8988T (cell line): Measurements from ENCODE around the gene DHRS13.
A peak's percentile ranks its signal among the peaks of the same experiment; 100 is the strongest.

Experiments
- DNase-seq: peaks from one replicate; pipeline ENCODE4 v3.0.0; 2011

DHRS13 gene, protein sequence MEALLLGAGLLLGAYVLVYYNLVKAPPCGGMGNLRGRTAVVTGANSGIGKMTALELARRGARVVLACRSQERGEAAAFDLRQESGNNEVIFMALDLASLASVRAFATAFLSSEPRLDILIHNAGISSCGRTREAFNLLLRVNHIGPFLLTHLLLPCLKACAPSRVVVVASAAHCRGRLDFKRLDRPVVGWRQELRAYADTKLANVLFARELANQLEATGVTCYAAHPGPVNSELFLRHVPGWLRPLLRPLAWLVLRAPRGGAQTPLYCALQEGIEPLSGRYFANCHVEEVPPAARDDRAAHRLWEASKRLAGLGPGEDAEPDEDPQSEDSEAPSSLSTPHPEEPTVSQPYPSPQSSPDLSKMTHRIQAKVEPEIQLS

DNA sequence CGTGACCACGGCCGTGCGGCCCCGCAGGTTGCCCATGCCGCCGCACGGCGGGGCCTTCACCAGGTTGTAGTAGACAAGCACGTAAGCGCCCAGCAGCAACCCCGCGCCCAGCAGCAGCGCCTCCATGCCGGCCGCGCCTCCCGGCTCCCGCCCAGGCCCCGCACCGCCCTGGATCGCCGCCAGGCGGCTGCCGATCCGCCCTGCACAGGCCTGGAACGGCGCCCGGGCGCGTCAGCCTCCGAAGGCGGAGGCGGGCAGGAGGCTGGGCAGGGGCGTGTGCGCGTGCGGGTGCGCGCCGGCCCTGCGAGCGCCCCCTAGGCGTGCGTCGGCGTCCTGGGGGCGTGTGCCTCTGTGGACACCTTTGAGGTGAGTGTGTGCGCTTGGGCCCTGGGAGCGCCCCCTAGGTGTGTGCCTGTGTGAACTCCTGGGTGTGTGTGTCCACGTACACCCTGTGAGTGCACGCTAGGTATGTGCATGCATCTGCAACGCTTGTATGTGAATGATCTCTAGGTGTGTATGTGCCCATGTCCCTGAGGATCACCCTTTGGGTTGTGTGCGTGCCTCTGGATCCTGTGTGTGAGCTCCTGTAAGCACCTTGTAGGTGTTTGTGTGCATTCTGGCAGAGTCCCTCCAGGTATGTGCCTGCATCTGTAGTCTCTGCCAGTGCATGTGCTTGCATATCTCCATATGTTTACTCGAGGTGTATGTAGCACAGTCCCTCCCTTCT is at the start of gene DHRS13:
DHRS13 (minus strand) TSS at position 261 of the 727 bp plus-strand sequence; CDS start at position 126, 135 bp downstream.
- peak; percentile 98 for DNase-seq

DNA sequence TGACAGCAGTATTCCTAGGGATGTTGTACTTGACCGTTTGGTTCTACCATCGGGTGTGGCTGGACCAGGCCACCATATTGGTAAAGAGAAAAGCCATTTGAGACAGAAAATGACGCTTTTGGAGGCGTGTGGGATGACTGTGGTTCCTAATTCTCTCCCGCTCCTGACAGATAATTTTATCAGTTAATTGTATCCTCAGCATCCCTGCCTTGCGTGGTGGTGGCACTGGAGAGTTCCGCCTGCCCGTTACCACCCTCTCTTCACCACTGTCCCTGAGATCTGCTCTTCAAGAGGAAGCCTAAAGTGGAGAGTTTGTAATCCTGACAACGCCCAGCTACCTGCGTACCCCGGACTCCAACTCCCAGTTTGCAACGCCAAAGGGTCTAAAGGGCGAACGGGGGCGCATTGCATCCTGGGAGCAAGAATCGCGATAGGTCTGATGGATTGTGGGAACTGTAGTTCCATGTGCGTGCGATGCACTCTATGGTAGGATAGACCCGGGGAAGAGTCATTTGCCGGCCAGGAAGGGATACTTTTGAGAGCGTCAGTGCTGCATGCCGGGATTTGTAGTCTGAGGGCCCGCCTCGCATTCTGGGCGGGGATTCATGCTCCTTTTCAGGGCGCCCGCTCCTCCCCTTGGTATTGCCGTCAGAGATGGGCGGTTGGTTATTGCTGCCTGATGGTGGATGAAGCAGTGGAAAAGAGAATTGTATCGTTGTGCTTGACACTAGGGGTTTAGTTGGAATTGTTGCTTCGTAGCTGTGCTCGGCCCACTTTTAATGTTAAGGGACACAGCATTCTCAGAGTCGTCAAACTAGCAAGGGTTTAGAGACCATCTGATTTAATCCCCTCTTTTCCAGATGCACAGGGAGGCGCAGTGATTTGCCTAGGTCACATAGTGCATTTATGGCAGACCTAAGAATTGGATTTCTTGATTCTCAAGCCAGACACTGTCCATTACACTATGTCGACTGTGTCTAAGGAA is 49.4 kb upstream of the DHRS13 start:
- DNase-seq, result peak; percentile 94

DNA sequence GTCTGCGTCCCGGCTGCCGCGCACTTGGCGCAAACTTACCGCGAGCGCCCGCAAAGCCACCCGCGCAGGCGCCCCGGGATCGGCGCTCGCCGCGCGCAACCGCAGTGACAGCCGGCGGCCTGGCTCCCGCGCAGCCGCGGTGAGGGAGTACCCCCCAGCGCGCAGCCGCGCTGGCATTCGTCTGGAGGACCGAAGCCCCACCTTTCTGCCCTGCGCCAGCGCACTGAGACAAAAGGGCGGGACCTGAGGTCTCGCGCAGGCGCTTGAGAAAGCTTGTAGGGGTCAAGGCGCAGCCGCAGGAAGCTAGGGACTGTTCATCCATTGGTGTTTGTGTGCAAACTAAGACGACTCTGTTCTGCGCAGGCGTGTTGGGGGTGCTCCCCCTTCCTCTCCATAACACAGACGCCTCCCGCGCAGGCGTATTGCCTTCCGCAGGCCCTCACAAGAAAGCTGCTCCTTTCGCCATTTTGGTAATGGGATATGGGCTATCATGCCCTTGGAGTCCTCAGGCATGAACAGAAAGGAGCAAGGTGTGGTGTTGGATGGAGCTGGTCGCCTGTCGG is 48.6 kb upstream of the DHRS13 start, which contains the start of gene PHF12:
PHF12 (minus strand) TSS at position 91 of the 563 bp plus-strand sequence. CDS start 558 bp downstream, outside the sequence.
- peak; percentile 99 for DNase-seq

DNA sequence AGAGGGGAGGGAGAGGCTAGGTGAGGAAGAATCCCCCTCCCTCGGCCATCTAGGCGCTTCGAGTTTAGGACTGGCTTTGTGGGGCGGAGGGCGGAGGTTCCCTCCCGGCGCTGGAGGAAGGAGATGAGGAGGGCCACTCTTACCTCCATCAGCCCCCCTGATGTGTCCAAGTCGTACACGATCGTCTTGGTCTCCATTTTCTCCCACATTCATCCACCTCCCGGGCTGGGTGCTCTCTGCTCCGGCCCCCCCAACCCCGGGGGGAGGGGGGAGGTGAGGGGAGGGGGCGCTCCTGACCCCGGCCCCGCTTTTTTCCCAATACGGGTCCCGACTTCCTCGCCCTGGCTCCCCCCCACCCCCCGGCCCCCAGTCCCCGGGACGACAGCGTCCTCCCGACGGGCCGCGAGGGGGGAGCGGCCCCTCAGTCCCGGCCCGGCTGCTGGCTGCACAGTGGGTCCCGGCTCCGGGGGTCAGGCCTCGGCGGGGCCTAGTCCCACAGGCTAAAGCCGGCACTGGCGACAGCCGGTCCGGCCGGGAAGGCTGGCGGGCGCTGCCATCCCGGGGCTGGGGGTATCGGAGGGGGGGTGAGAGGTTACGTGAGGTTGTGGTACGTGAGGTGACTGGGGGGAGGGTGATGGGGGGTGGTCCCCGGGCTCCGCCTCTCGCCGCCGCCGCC is 48.0 kb upstream of the DHRS13 start:
- DNase-seq, result no peak

DNA sequence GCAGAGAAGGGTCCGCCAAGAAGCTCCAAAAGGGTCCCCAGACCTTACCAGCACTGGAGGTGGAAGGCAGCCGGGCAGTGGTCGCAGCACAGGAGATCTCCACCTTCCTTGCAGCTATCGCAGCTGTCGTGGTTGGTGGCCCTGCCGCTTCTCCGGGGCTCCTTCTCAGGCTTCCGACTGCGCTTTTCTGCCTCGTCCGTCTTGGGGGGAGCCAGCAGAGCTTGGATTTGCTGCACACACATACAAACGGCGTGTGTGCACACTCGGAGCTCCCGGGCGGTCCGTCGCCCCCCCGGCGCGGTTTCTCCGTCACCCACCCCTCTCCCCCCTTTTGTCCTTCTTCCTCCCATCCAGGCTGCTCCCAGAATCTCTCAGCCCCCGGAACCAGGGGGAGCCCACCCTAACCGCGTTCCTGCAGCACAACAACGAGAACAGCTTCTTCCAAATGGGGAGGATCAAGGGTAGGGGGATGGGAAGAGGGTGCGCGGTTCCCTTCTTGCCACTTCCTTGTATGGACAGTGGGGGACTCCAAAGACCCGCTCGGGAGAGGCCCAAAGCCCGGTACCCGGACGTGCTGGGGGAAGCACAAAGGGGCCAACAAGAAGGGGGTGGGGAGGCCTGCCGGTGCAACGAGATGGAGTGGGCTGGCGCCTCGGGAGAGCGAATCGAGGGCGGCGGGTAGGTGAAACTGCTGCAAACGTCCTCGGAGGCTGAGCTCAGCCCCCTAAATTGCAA is 47.3 kb upstream of the DHRS13 start:
- DNase-seq, result peak; percentile 55

DNA sequence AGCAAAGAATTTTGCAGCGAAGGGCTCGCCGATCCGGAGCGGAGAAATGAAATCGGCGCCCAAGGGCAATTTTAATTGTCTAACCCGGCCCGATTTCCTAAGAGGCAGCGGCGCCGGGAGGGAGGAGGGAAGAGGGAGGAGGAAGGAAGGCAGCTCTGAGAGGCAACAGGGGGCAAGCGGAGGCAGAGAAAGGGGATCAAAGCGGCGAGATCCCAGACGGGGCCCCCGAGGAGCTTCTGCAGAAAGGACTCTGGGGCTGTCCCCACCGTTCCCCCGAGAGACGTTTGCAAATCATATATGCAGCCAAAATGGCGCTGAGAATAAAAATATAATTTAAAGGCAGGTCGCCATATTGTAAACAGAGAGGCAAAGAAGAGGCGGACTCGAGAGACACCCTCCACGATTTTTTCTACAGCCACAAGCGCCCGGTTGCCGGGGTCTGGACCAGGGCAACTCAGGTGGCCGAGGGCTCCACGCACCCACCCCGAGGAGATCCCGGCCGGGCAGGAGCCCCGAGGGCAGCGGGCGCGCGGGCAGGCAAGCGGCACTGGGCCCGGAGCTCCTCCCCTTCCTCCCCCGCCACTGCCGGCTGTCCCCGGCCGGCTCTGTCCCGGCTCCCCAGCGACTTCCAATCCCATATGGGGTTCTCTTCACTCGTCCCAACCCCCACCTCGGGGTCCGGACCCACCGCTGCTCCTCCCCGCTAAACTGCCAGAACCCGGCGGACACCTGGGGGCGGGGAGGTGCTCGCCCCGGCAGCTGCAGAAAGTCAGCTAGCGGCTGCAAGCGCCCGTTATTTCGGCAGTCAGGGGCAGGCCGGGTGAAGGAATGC is 46.5 kb upstream of the DHRS13 start:
- peak; percentile 73 for DNase-seq

DNA sequence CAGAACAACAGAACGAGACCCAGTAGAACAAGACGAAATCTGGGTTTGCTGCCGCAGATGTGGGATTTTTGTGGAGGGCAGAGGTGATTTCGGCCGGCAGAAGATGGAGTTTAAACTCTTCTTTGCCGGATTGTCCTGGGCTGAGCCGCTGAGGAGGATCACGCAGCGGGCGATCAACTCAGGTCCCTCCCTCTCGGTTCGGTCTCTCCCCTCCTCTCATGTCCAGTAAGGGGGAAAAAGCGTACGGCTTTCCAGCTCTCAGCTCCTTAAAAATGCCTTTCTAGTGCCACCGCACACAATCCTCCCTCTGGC is 46.0 kb upstream of the DHRS13 start:
- DNase-seq, result peak; percentile 52

DNA sequence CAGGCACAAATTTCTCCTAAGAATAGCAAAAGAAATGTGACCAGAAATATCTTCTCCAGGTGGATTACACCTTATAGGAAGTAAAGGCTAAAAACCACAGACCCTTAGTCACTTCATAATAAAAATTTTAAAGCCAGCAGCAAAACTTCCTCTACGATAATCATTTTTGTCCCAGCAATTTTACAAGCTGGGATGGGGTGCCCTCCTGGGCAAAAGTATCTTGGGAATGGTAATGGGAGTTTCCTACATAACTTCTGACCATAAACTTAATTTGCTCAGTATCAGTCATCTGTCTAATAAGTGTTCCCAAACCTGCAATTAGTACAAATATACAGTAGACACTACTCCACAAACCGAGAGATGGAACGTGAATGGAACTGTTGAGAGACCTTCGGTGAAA is 45.5 kb upstream of the DHRS13 start:
- DNase-seq, result no peak

DNA sequence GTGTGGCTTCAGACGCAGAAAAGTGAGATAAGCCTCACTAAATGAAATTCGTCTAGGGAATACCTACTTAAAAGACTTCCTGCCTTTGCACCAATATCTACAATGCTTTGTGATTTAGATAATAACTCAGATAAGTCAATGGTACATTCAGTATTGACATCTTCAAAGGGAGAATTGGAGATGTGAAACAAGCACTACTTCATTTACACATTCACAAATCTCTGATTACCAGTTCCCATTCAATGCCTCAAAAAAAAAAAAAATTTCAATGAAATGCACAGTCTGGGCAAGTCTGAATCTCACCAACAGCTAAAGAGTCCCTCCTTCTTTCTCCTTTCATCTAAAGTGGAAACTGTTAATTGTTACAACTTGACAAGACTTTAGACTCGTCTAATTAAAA is 44.8 kb upstream of the DHRS13 start:
- DNase-seq, result no peak

DNA sequence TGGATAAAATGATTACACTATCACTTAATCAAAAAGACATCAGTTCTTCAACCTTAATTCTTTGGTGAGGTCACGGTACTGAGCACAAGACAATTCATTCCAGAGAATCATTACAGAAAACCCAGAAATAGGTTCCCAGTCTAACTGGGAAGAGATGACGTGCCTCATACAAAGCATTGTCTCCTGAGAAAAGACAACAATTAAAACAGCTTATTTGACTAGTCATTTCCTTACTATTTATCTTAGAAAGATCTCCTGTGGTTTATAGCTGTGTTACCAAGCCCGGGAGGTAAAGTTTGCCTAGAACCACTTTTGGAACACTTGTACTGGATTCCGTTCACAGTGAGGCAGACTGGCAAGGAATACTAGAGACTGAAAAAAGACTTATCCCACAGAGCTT is 43.4 kb upstream of the DHRS13 start:
- DNase-seq, result no peak

DNA sequence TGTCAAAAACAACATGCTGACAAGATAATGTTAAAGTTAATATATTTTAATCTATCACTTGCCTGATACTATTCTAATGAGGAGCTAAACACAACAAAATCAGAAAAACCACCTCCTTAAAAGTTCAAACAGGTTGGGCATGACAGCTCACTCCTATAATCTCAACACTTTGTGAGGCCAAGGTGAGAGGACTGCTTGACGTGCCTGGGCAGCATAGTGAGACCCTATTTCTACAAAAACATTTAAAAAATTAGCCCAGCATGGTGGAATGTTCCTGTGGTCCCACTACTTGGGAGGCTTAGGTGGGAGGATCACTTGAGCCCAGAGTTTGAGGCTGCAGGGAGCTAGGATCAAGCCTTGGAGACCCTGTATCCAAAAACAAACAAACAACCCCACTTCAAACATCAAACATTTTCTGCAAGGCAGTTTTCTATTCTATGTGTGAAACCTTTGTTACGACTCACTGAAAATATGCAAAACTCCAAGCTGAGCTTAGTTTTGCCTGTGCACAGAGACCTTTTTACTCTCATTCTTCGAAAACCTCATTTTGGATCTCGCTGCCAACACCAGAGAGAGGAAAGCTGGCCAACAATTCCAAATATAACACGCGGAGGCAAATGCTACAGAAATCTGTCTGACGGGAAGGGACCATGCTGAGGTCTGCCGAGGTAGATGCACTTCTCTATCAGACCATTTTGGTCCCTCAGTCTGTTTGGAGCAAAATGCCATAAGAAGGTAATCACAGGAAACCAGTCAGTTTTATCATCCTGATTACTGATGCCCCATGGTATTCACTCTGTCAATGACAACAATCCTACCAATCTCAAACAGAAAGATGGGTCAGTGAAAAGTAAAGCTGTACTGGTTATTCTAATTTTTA is 42.2 kb upstream of the DHRS13 start:
- DNase-seq, result no peak

DNA sequence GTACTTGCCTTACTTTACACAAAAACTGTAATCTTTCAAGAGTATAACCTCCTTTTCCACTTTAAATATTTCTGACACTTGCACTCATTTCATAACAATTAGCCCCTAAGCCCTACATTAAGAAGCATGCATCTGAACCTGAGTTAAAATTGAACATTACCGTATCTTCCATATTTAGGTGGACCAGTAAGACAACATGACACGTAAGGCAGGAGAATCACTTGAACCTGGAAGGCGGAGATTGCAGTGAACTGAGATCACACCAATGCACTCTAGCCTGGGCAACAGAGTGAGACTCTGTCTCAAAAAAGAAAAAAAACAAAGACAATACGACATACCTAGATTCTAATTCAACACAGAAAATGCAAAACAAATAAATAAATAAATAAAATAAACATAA is 41.5 kb upstream of the DHRS13 start:
- DNase-seq, result no peak

DNA sequence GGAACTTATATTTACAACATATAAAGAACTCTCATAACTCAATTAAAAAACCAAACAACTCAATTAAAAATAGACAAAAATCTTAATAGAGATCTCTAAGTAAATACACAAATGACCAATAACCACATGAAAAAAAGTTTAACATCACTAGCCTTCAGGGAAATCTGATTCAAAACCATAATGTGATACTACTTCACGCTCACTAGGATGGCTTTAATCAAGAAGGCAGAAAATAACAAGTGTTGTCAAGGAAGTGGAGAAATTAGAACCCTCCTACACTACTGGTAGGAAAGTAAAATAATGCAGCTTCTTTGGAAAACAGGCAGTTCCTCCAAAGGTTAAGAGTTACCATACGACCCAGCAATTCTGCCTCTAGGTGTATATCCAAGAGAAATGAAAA is 40.0 kb upstream of the DHRS13 start:
- DNase-seq, result no peak

DNA sequence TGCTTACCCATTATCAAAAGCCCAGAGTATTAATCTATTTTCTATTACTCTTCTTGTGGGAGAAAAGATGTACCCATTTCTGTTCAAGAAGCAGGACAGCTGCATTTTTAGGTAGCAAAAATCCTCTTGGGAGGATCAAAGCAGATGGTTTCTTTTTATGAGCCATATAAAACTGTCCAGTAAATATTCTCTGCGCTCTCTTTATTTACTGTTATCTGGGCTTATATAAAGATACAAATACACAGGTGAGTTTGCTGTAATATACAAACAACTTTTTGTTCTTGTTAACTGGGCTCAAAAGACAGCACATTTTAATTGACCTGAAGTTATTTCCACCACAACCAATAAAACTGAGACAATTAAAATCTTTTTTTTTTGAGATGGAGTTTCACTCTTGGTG is 38.4 kb upstream of the DHRS13 start:
- DNase-seq, result no peak

DNA sequence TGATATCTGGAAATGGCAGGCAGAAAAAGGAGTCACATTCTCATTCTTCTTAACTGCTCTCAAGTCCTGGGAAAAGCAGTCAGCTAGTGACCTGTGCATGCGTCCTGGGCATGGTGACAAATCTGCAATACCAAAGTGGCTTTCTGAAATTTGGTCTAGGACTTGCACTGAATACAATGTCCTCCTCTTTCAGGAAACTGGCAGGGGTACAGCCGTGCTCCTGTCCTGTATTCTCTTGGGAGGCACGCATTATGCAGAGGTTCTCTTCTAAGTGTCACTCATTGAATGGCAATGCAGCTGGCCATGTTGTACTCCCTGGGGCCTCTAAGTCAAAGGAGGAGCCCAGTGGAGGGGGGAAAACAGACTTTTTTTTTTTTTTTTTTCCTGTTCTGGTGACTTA is 37.8 kb upstream of the DHRS13 start:
- no peak for DNase-seq

DNA sequence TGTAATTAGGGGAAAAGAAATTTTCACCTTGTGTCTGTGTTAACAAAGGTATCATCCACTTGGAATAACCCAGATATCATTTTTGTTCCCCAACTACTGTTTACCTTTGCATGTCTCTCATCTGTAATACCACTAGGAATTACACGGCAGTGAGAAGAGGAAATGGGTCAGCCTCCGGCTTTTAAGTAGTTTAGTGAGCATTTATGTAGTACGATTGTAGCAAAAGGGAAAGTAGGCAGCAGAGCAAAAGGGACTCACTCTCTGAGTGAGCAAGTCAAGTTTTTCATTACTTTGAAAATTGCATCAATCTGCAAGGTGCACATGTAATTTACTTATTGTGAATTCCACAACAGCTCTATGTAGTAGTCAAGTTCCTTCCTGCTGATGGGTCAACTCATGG is 37.3 kb upstream of the DHRS13 start:
- no peak for DNase-seq

DNA sequence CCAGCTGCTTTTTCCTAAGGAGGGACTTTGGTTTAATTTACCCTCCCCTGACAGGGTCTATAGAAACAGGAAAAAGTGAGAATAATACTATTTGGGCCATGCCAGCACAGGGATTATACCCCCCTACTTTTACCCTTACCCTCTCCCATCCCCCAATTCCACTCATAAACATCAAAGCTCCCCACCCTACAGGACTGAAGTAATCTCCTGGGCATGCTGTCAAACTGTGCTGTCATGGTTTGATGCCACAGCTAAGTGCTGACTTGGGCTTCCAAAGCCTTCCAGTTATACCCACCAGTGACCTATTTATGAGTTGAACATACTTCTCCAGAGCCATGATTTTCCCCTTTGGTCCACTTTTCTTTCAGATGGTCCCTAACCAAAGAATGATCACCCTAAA is 35.7 kb upstream of the DHRS13 start:
- no peak for DNase-seq

DNA sequence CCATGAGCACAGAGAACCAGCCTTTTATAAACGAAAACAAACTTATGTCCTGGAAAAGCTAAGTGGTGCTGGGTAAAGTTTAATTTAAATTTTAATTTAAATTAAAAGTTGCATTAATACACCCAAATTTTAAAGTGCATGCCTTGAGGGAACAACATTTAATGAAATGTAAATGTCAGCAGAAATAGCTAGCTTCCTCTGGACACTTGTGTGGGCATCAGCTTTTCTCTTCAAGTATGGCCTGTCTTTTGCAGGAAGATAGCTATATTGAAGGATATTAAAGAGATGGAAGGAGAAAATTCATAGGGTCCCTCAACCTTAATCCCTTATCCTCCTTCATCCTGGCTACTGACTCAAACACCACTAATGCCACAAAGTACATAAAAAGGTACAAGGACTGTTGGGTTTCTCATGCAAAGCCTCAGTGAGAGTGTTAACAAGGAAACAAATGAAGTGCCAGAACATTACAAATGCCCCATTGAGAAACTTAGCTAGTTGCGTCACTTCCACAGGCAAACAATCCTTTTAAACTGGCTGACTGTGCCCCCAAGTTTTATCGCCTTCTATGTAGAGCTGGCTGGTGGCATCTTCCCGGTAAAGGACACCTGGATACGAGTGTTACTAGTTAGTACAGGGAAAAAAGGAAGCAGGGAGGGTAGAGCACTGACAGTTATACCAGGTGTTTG is 34.3 kb upstream of the DHRS13 start:
- DNase-seq, result no peak
